GM12892 (cell line): ENCODE results near the gene WDR5. TPM values are rescaled to one million over a fixed set of nuclear protein-coding genes. Genes with fewer than 3 reads are reported as not detected.
"Not testable (repeated sequence)": the region's sequence is repeated elsewhere in the genome, so short reads cannot be mapped to it uniquely, and the experiment has no call there.

Source experiments
- DNase-seq: peaks from one replicate; pipeline ENCODE4 v3.0.0; 2011; ENCODE audit not compliant: insufficient read length
- FAIRE-seq: peaks from 2 replicates; lab custom pipeline; 2011; peaks lifted over from hg19 to GRCh38; lab: Jason Lieb, UNC
- POLR2A ChIP-seq: IDR thresholded peaks from 2 replicates; pipeline ENCODE4 v1.6.1; 2011; ENCODE audit warnings: low read depth, low read length, control low read depth
- POLR2AphosphoS5 ChIP-seq: IDR thresholded peaks from 2 replicates; pipeline ENCODE4 v1.6.1; 2011; ENCODE audit warnings: low read depth, low read length, control low read depth
- TAF1 ChIP-seq: IDR thresholded peaks from 2 replicates; pipeline ENCODE4 v1.6.1; 2011; ENCODE audit warnings: low read depth, mild to moderate bottlenecking, control low read depth, low read length, borderline replicate concordance
- polyA plus RNA-seq: library from polyadenylated mRNA; unstranded; fragments of >200 nt; gene quantifications from one replicate; pipeline ENCODE4 v1.2.1, GENCODE V29; 2012; ENCODE audit warnings: missing spikeins, inconsistent platforms; ENCODE audit not compliant: missing spikeins

The WDR5 gene
- polyA plus RNA-seq, result 23.4 TPM

GRCh38 chr9:134135343-134136117 is at the start of gene WDR5:
TSS of gene WDR5 (plus strand) at chr9:134136082. CDS start at chr9:134139878, 3,796 bp downstream.
- TF ChIP-seq TAF1 (no peak; the same call in 1 of the 2 replicates), POLR2AphosphoS5 (0 out of 2 replicates have a peak, but pooled peaks have one; percentile 11), POLR2A (peak; percentile 66)
- peak; percentile 97 for FAIRE-seq
- peak; percentile 99 for DNase-seq

- FAIRE-seq (no peak), DNase-seq (no peak)
- TF ChIP-seq TAF1, result no peak
- TF ChIP-seq POLR2A, result no peak
- no peak for TF ChIP-seq POLR2AphosphoS5
Measured at GRCh38 chr9:134088063-134088725, 47.7 kb upstream of the WDR5 start.

- TF ChIP-seq POLR2AphosphoS5 (no peak), TAF1 (no peak), POLR2A (no peak)
- no peak for DNase-seq
- no peak for FAIRE-seq
Measured at GRCh38 chr9:134089972-134090371, 45.9 kb upstream of the WDR5 start.

- DNase-seq (peak; percentile 53), FAIRE-seq (no peak)
- TF ChIP-seq POLR2A, result no peak
- TF ChIP-seq POLR2AphosphoS5, result no peak
- no peak for TF ChIP-seq TAF1
Measured at GRCh38 chr9:134099123-134099761, 36.6 kb upstream of the WDR5 start.

- FAIRE-seq, result no peak
Measured at GRCh38 chr9:134100040-134100439, 35.8 kb upstream of the WDR5 start.

GRCh38 chr9:134101133-134101532 is 34.7 kb upstream of the WDR5 start:
- FAIRE-seq, DNase-seq: not testable (repeated sequence)

More at GRCh38 chr9:134100040-134100439, 35.8 kb upstream of the WDR5 start:
- no peak for DNase-seq
- TF ChIP-seq POLR2A (no peak), POLR2AphosphoS5 (no peak), TAF1 (no peak)

- DNase-seq (no peak), FAIRE-seq (no peak)
- TF ChIP-seq TAF1 (no peak), POLR2A (no peak), POLR2AphosphoS5 (no peak)
Measured at GRCh38 chr9:134101623-134102149, 34.2 kb upstream of the WDR5 start.

- FAIRE-seq, result no peak
- DNase-seq, result no peak
- no peak for TF ChIP-seq POLR2AphosphoS5
- no peak for TF ChIP-seq POLR2A
- TF ChIP-seq TAF1, result no peak
Measured at GRCh38 chr9:134103391-134103998, 32.4 kb upstream of the WDR5 start.

GRCh38 chr9:134111064-134111463 is 24.8 kb upstream of the WDR5 start:
- FAIRE-seq, result no peak
- no peak for DNase-seq
- TF ChIP-seq POLR2AphosphoS5 (no peak), POLR2A (no peak), TAF1 (no peak)

- no peak for DNase-seq
- no peak for FAIRE-seq
- no peak for TF ChIP-seq POLR2AphosphoS5
- TF ChIP-seq TAF1, result no peak
Measured at GRCh38 chr9:134112561-134112960, 23.3 kb upstream of the WDR5 start.

GRCh38 chr9:134118972-134119371 is 16.9 kb upstream of the WDR5 start:
- DNase-seq, result not testable (repeated sequence)

More at GRCh38 chr9:134118972-134119371, 16.9 kb upstream of the WDR5 start:
- not testable (repeated sequence) for FAIRE-seq
